Osteoblast (primary cell): ENCODE measurements around the gene OLA1. TPM values are rescaled to one million over a fixed set of nuclear protein-coding genes. Genes with fewer than 3 reads are reported as not detected.

ENCODE experiments used
- DNase-seq: peaks from one replicate; pipeline ENCODE4 v3.0.0; 2011; ENCODE audit warnings: low spot score, mixed read lengths; ENCODE audit not compliant: insufficient read length; ENCODE audit errors: missing footprints
- H2AFZ ChIP-seq: 2 replicates; pipeline ENCODE4 v1.6.0; 2011; ENCODE audit warnings: mild to moderate bottlenecking, low read length
- H3K27ac ChIP-seq: 2 replicates; pipeline ENCODE4 v1.5.1; 2011; ENCODE audit warnings: mild to moderate bottlenecking, low read depth, low read length, moderate library complexity
- H3K27me3 ChIP-seq: 2 replicates; pipeline ENCODE4 v1.6.0; 2012; ENCODE audit warnings: mild to moderate bottlenecking, control low read depth, inconsistent platforms, low read length, moderate library complexity; ENCODE audit not compliant: insufficient read depth
- H3K36me3 ChIP-seq: 2 replicates; pipeline ENCODE4 v1.5.1; 2011; ENCODE audit warnings: mild to moderate bottlenecking, low read length, control low read depth, moderate library complexity; ENCODE audit not compliant: insufficient read depth
- H3K4me1 ChIP-seq: 2 replicates; pipeline ENCODE4 v1.5.1; 2011; ENCODE audit warnings: mild to moderate bottlenecking, low read length, control low read depth, moderate library complexity; ENCODE audit not compliant: insufficient read depth
- H3K4me2 ChIP-seq: 2 replicates; pipeline ENCODE4 v1.6.0; 2011; ENCODE audit warnings: mild to moderate bottlenecking, low read length; ENCODE audit not compliant: insufficient read depth
- H3K4me3 ChIP-seq: fragments of 200-600 bp; sonication (generic); 3 replicates; pipeline ENCODE4 v1.5.1; 2012; ENCODE audit warnings: mild to moderate bottlenecking, low read length, inconsistent platforms; ENCODE audit not compliant: insufficient read depth
- H3K79me2 ChIP-seq: 2 replicates; pipeline ENCODE4 v1.6.0; 2012; ENCODE audit warnings: mild to moderate bottlenecking, low read length, control low read depth, inconsistent platforms; ENCODE audit not compliant: insufficient read depth
- H3K9me3 ChIP-seq: 2 replicates; pipeline ENCODE4 v1.5.1; 2011; ENCODE audit warnings: low read depth, low read length, control low read depth
- H4K20me1 ChIP-seq: 2 replicates; pipeline ENCODE4 v1.6.0; 2012; ENCODE audit warnings: mild to moderate bottlenecking, low read length, control low read depth; ENCODE audit not compliant: insufficient read depth
- total RNA-seq: library from RNA; depleted of rRNA; stranded (reverse); fragments of >200 nt; gene quantifications from 2 replicates; pipeline ENCODE4 v1.2.3, GENCODE V29; 2012
- TF ChIP-seq, protein P1 (sequence below): IDR thresholded peaks from 2 replicates; pipeline ENCODE4 v1.5.1; 2011; ENCODE audit warnings: mild to moderate bottlenecking, low read depth, low read length, moderate library complexity; ENCODE audit errors: extremely low read depth

The OLA1 gene
- total RNA-seq, 1 donor: 79.3 TPM

DNA sequence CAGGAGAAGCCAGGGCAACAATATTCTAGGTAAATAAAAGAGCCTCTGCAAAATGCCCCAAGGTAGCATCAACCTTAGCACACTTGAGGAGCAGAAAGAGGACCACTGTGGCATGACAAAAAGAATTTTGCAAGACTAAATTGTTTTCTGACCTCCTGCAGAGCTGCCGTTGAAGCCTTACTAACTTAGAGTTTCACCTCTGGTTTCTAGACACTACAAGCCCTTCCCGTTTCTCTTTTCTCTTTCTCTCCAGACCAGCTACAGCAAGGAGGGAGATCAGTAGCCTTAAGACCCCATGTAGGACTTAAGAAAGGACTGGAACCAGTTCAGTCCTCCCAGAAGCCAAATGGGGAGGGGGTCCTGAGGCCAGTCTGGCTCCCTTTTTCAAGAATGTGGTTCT, 209.9 kb downstream of the OLA1 start:
- TF ChIP-seq, protein P1, sequence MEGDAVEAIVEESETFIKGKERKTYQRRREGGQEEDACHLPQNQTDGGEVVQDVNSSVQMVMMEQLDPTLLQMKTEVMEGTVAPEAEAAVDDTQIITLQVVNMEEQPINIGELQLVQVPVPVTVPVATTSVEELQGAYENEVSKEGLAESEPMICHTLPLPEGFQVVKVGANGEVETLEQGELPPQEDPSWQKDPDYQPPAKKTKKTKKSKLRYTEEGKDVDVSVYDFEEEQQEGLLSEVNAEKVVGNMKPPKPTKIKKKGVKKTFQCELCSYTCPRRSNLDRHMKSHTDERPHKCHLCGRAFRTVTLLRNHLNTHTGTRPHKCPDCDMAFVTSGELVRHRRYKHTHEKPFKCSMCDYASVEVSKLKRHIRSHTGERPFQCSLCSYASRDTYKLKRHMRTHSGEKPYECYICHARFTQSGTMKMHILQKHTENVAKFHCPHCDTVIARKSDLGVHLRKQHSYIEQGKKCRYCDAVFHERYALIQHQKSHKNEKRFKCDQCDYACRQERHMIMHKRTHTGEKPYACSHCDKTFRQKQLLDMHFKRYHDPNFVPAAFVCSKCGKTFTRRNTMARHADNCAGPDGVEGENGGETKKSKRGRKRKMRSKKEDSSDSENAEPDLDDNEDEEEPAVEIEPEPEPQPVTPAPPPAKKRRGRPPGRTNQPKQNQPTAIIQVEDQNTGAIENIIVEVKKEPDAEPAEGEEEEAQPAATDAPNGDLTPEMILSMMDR: no peak
- Histone ChIP-seq H2AFZ (no peak overlapping the region), H3K4me3 (no peak overlapping the region), H3K9me3 (no peaks in the 10 kb centered on the region), H4K20me1 (no peaks in the 10 kb centered on the region), H3K27me3 (no peaks in the 10 kb centered on the region), H3K4me2 (no peak overlapping the region), H3K27ac (no peak overlapping the region), H3K4me1 (peaks cover 31% of the 10 kb centered on the region), H3K79me2 (no peaks in the 10 kb centered on the region), H3K36me3 (no peaks in the 10 kb centered on the region)
- DNase-seq: no peak

DNA sequence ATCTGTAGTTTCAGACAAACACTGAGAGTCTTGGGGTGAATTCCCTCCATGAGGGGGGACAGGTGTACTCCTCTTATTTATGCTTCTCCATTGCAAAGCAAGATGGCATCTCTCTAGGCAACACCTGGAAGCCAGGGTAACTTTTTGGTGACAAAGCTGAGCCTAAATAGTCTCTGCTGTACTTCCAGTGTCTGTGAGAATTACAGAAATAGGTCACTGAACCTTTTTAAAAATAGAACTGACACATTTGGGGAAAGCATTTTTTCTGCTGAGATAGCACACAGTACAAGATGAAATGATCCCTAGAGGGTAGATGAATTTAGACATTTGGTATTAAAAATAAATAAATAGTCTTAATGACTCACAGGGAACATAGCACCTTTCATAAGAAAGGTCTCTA, 211.5 kb downstream of the OLA1 start:
- Histone ChIP-seq H2AFZ (no peak overlapping the region), H3K4me2 (peak overlapping the region; percentile 79), H3K27me3 (no peaks in the 10 kb centered on the region), H3K4me3 (no peak overlapping the region), H3K4me1 (peaks cover 42% of the 10 kb centered on the region), H3K36me3 (no peaks in the 10 kb centered on the region), H3K9me3 (no peaks in the 10 kb centered on the region), H3K27ac (peak overlapping the region; percentile 65), H3K79me2 (no peaks in the 10 kb centered on the region), H4K20me1 (no peaks in the 10 kb centered on the region)
- TF ChIP-seq, protein P1: no peak
- DNase-seq: no peak

DNA sequence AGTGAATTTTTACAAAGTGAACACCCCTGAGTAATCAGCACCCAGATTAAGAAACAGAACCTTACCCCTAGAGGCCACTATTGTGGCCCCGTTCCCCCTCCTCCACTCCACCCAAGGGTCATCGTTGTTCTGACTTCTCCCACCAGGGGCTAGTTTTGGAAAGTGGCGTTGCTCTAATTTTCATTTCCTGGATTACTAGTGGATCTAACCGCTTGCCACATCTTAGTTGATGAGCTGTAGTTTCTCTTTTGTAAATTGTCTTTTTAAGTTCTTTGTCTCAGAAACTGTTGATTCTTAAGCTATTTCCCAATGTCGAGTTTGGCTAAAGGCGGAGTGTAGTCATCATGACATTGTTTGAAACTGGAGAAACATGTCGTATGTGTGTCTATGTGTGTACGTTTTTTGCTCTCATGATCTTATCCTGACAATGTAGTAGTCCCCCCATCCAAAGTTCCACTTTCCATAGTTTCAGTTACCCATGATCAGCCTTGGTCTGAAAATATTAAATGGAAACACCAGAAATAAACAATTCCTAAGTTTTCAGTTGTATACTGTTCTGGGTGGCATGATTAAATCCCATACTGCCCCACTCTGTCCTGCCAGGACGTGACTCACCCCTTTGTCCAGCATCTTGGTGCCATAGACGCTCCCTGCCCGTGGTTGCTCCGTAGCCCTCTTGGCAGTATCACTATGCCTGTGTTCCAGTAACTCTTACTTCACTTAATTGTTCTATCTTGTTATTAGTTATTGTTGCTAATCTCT, 212.2 kb downstream of the OLA1 start:
- H3K36me3 ChIP-seq: no peaks in the 10 kb centered on the region
- no peak for DNase-seq
- H3K27ac ChIP-seq: peak overlapping the region; percentile 65
- H3K27me3 ChIP-seq: no peaks in the 10 kb centered on the region
- H3K4me1 ChIP-seq: peaks cover 47% of the 10 kb centered on the region
- peak overlapping the region; percentile 52 for H3K4me3 ChIP-seq
- H3K4me2 ChIP-seq: peak overlapping the region; percentile 79
- no peaks in the 10 kb centered on the region for H4K20me1 ChIP-seq
- no peaks in the 10 kb centered on the region for H3K79me2 ChIP-seq
- H3K9me3 ChIP-seq: no peaks in the 10 kb centered on the region
- TF ChIP-seq, protein P1: peak; percentile 45
- peak overlapping the region; percentile 58 for H2AFZ ChIP-seq

DNA sequence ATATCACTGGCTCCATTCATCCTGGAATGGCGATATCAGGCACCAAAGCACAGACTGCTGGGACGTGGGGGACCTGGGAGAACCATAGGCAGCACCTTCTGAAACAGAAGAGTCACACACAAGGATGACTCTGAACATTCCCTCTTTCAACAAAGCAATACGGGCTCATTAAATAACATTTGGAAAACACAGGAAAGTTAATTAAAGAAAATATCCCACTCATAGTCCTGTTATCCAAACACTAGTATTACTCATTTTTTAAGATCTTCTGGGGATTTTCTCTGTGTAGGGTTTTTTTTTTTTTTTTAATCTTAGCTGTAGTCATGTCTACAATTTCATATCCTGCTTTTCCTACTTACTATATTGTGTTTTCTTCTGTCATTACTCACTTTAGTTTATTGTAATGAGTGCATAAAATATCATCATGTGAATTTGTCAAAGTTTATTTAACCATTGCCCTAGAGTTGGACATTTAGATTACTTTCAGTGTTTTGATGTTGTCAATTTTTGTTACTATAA, 213.2 kb downstream of the OLA1 start:
- peak overlapping the region; percentile 79 for H3K4me2 ChIP-seq

More for the DNA sequence above, 213.2 kb downstream of the OLA1 start:
- H4K20me1 ChIP-seq: no peaks in the 10 kb centered on the region
- DNase-seq: peak; percentile 79
- H2AFZ ChIP-seq: no peak overlapping the region
- peak overlapping the region; percentile 65 for H3K27ac ChIP-seq
- H3K9me3 ChIP-seq: no peaks in the 10 kb centered on the region
- TF ChIP-seq, protein P1: no peak
- H3K36me3 ChIP-seq: no peaks in the 10 kb centered on the region
- no peak overlapping the region for H3K4me3 ChIP-seq
- H3K79me2 ChIP-seq: no peaks in the 10 kb centered on the region
- H3K4me1 ChIP-seq: peaks cover 47% of the 10 kb centered on the region
- H3K27me3 ChIP-seq: no peaks in the 10 kb centered on the region
